ENCODE data around the gene ABRAXAS1.

Gene ABRAXAS1

DNA sequence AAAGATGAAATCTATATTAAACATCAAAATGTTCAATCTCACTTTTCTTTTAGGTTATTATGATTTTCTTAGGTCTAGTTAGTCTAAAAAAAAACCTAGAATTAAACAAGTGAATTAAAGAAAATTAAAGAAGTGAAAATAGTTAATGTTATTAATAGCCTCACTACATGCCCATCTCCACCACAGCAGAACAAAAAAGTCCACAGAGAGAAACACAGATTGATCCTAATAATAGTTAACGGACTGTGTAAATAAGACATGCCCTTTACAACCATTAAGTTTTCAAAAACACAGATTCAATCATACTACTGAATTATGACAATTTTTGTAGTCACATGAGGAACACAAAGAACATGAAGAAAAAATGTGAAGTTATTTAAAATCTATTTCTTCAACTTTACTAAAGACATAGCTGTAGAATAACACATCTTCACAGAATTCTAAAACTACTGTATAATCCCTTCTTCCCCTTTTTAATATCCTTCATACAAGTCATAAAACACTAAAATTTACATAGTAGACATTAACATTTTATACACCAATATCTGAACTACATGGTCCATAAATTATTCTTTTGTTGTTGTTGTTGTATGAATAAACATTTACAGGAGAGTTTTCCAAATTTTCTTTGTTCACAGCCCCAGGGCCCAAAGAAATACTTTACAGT, 44.6 kb downstream of the ABRAXAS1 start:
- TF ChIP-seq POLR2AphosphoS5 (IDR thresholded peaks at IDR 0.05; ENCODE audit: low read depth, low read length) = no peak
- no peak for TF ChIP-seq POLR2A (IDR thresholded peaks at IDR 0.05; ENCODE audit: low read depth, low read length)
- TF ChIP-seq TAF1 (IDR thresholded peaks at IDR 0.05; ENCODE audit: borderline replicate concordance, low read depth, low read length) = no peak
- FAIRE-seq = no peak

DNA sequence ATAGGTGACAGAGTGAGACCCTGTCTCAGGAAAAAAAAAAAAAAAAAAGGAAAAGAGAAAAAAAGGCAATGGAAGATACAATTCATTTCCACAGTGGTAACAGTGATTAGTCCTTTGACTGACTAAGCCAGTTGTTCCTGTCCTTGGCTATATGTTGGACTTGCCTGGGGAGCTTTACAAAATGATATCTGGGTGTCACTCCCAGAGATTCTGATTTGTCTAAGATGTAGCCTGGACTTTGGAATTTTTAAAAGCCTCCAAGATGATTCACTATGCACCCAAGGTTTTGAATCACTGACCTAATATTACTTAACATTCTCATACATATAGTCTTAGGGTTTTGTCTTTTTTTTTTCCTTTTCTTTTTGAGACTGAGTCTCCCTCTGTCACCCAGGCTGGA, 46.2 kb downstream of the ABRAXAS1 start:
- DNase-seq (ENCODE audit: insufficient read length) = no peak
- TF ChIP-seq TAF1 (IDR thresholded peaks at IDR 0.05; ENCODE audit: borderline replicate concordance, low read depth, low read length) = no peak
- no peak for TF ChIP-seq POLR2AphosphoS5 (IDR thresholded peaks at IDR 0.05; ENCODE audit: low read depth, low read length)
- no peak for TF ChIP-seq POLR2A (IDR thresholded peaks at IDR 0.05; ENCODE audit: low read depth, low read length)
- FAIRE-seq = no peak

More for the DNA sequence above, 44.6 kb downstream of the ABRAXAS1 start:
- DNase-seq (ENCODE audit: insufficient read length) = no peak

GRCh38 chr4:83436680-83437079, 48.2 kb downstream of the ABRAXAS1 start:
- no peak for FAIRE-seq

DNA sequence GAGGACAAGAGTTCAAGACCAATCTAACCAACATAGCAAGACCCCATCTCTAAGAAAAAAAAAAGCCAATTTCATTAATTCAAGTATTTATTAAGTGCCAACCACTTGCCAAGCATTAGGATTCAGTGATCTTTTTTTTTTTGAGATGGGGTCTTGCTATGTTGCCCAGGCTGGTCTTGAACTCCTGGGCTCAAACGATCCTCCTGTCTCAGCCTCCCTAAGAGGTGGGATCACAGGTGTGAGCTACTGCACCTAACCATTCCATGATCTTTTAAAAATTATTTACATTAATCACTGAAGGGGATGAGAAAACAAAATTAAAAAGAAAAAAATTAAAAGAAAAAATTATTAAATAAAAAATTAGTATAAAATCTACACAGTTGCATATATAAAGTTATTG, 53.7 kb downstream of the ABRAXAS1 start:
- TF ChIP-seq POLR2A (IDR thresholded peaks at IDR 0.05; ENCODE audit: low read depth, low read length) (no peak), TAF1 (IDR thresholded peaks at IDR 0.05; ENCODE audit: borderline replicate concordance, low read depth, low read length) (no peak), POLR2AphosphoS5 (IDR thresholded peaks at IDR 0.05; ENCODE audit: low read depth, low read length) (no peak)
- no peak for DNase-seq (ENCODE audit: insufficient read length)
- no peak for FAIRE-seq

More at GRCh38 chr4:83436680-83437079, 48.2 kb downstream of the ABRAXAS1 start:
- no peak for TF ChIP-seq POLR2AphosphoS5 (IDR thresholded peaks at IDR 0.05; ENCODE audit: low read depth, low read length)
- TF ChIP-seq POLR2A (IDR thresholded peaks at IDR 0.05; ENCODE audit: low read depth, low read length) = no peak
- TF ChIP-seq TAF1 (IDR thresholded peaks at IDR 0.05; ENCODE audit: borderline replicate concordance, low read depth, low read length) = no peak
- no peak for DNase-seq (ENCODE audit: insufficient read length)

DNA sequence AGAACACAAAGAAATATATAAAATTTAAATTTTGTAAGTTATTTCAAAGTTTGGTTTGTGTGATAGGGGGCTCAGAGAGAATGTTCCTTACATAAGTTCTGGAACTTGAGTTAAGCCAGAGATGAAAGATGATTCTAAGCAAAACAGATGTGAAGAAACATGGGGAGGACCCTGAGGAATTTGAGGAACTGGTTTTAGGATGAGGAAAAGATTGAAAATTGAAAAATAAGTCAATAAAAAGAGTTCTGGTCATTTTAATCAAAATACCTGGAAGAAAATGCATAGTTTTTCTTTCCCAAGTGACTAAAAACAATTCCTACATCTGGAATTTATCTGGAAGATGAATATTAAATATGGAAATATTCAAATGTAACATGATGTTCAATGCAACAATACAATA, 66.7 kb downstream of the ABRAXAS1 start:
- DNase-seq (ENCODE audit: insufficient read length) = no peak
- FAIRE-seq = no peak
- TF ChIP-seq POLR2AphosphoS5 (IDR thresholded peaks at IDR 0.05; ENCODE audit: low read depth, low read length) (no peak), POLR2A (IDR thresholded peaks at IDR 0.05; ENCODE audit: low read depth, low read length) (no peak), TAF1 (IDR thresholded peaks at IDR 0.05; ENCODE audit: borderline replicate concordance, low read depth, low read length) (no peak)

DNA sequence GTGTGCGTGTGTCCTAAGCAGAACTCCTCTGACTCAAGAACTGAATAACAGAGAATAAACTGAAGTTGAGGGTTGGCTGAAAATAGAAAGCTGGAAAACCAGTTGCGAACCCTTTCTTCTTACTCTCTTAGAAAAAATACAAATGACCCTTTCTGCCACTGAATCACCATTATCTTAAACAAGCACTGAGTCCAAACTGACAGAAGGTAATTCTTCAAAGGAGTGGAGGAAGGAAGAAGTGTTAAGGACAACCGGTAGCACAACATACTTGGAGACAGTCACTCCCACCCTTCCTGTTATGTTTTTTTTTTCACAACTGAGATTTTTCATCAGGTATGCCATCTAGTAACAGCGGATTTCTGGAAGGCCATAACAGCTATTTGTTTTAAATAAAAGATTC, 67.3 kb downstream of the ABRAXAS1 start:
- no peak for DNase-seq (ENCODE audit: insufficient read length)
- TF ChIP-seq TAF1 (IDR thresholded peaks at IDR 0.05; ENCODE audit: borderline replicate concordance, low read depth, low read length) (no peak), POLR2A (IDR thresholded peaks at IDR 0.05; ENCODE audit: low read depth, low read length) (no peak), POLR2AphosphoS5 (IDR thresholded peaks at IDR 0.05; ENCODE audit: low read depth, low read length) (no peak)
- FAIRE-seq = no peak

- FAIRE-seq = no peak
- DNase-seq (ENCODE audit: insufficient read length) = no peak
- TF ChIP-seq TAF1 (IDR thresholded peaks at IDR 0.05; ENCODE audit: borderline replicate concordance, low read depth, low read length) (no peak), POLR2A (IDR thresholded peaks at IDR 0.05; ENCODE audit: low read depth, low read length) (no peak), POLR2AphosphoS5 (IDR thresholded peaks at IDR 0.05; ENCODE audit: low read depth, low read length) (no peak)
These were observed 71.2 kb downstream of the ABRAXAS1 start for GRCh38 chr4:83413676-83414075.
